Measurements from ENCODE around the gene TNNI3. TPM values are rescaled to one million over a fixed set of nuclear protein-coding genes. Genes with fewer than 3 reads are reported as not detected.

TNNI3 gene
- total and polyA plus RNA-seq, 4 donors: 1.2 to 4.8 (median 3.3) TPM

DNA sequence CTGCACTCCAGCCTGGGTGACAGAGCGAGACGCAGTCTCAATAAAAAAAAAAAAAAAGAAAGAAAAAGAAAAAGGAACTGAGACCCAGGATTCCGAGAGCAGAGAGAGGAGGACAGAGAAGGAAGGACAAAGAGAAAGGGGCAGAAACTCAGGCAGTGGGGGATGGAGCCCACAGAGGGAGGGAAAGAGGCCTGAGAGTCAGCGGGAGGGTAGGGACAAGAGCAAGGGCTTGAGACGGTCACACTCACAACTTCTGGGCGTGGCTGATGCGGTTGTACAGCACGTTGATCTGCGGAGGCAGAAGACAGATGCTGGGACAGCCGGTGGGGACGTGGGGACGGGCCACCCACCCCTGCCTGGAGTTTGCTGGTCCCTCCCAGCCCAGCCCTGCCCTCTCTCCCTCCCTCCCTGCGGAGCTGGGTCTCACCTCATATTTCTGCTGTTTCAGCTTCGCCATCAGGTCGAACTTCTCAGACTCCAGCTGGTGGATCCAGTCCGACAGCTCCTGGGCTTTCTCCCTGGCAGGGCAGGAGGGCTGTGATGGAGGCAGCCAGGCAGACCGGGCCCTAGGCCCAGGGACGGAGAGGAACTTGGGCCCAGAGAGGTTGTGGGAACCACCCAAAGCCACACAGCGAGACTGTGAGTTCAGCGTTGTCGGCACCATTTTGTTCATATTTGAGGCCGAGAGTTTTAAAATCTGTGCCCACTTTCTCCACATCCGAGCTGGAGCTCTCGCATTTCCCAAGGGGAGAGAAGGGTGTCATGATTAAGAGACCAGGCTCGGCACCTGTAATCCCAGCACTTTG lies 23.7 kb downstream of the TNNI3 start:
- no peak overlapping the region for H3K9ac ChIP-seq (ENCODE audit: insufficient read depth in 1 of 2, low read length in 2 of 2)
- no peaks in the 10 kb centered on the region for H3K9me3 ChIP-seq (ENCODE audit: control insufficient read depth in 4 of 4, insufficient read depth in 3 of 4, low read length in 3 of 4)
- H3K4me1 ChIP-seq (ENCODE audit: control insufficient read depth in 5 of 5, insufficient read depth in 5 of 5, low read length in 5 of 5): peaks cover 0 to 2% (median 0%) of the 10 kb centered on the region in 5 donors
- DNase-seq: peak in 1 of 3 donors; percentile 27
- TF ChIP-seq, protein P1, sequence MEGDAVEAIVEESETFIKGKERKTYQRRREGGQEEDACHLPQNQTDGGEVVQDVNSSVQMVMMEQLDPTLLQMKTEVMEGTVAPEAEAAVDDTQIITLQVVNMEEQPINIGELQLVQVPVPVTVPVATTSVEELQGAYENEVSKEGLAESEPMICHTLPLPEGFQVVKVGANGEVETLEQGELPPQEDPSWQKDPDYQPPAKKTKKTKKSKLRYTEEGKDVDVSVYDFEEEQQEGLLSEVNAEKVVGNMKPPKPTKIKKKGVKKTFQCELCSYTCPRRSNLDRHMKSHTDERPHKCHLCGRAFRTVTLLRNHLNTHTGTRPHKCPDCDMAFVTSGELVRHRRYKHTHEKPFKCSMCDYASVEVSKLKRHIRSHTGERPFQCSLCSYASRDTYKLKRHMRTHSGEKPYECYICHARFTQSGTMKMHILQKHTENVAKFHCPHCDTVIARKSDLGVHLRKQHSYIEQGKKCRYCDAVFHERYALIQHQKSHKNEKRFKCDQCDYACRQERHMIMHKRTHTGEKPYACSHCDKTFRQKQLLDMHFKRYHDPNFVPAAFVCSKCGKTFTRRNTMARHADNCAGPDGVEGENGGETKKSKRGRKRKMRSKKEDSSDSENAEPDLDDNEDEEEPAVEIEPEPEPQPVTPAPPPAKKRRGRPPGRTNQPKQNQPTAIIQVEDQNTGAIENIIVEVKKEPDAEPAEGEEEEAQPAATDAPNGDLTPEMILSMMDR (IDR thresholded peaks at IDR 0.05; ENCODE audit: control extremely low read depth, extremely low read depth): no peak
- H3K27ac ChIP-seq (ENCODE audit: low read depth in 1 of 2, low read length in 1 of 2): no peak overlapping the region
- H3K36me3 ChIP-seq (ENCODE audit: control insufficient read depth in 4 of 4, insufficient read depth in 4 of 4, low read length in 4 of 4): no peaks in the 10 kb centered on the region
- H3K27me3 ChIP-seq (ENCODE audit: control insufficient read depth in 3 of 3, insufficient read depth in 3 of 3, low read length in 2 of 3): peaks cover 0 to 6% (median 3%) of the 10 kb centered on the region in 3 donors
- WGBS, 2 donors: 56 to 73% methylated on average over 25 of the region's 25 CpGs
- ATAC-seq (ENCODE audit: insufficient read depth, low FRiP score): no peak
- H3K4me3 ChIP-seq: no peak overlapping the region

DNA sequence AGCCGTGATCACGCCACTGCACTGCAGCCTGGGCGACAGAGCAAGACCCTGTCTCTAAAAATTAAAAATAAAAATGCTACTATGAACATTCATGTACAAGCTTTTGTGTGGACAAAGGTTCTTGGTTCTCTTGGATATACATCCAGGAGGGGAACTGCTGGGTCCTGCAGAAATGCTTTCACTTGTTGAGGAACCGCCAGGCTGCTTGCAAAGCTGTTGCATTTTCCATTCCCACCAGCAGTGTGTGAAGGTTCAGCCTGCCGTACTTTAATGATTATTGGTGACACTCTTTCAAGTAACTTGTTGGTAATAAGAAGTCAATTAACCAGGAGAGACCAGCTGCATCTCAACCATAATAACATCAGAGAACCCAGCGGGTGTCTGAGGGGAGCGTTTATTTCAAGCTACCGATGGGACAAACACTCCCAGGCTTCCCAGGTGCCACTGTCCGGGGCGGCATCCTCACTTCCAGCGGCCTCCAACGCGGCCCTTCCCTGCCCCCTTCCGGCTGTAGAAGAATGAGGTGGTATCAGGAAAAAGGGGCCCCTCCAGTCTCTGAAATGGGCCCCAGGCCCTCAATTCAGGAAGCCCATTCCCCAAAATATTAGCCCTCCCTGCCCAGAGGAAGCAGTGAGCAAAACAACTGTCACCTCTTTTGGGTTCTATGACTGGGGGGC lies 24.9 kb downstream of the TNNI3 start:
- no peak overlapping the region for H3K4me3 ChIP-seq
- no peak for DNase-seq
- no peaks in the 10 kb centered on the region for H3K36me3 ChIP-seq (ENCODE audit: control insufficient read depth in 4 of 4, insufficient read depth in 4 of 4, low read length in 4 of 4)
- peaks cover 0 to 2% (median 0%) of the 10 kb centered on the region in 5 donors for H3K4me1 ChIP-seq (ENCODE audit: control insufficient read depth in 5 of 5, insufficient read depth in 5 of 5, low read length in 5 of 5)
- no peak for ATAC-seq (ENCODE audit: insufficient read depth, low FRiP score)
- TF ChIP-seq, protein P1 (IDR thresholded peaks at IDR 0.05; ENCODE audit: control extremely low read depth, extremely low read depth): no peak
- peaks cover 0 to 6% (median 3%) of the 10 kb centered on the region in 3 donors for H3K27me3 ChIP-seq (ENCODE audit: control insufficient read depth in 3 of 3, insufficient read depth in 3 of 3, low read length in 2 of 3)
- 43 to 45% methylated on average over 14 of the region's 14 CpGs for WGBS, 2 donors
- no peak overlapping the region for H3K9ac ChIP-seq (ENCODE audit: insufficient read depth in 1 of 2, low read length in 2 of 2)
- no peak overlapping the region for H3K27ac ChIP-seq (ENCODE audit: low read depth in 1 of 2, low read length in 1 of 2)
- no peaks in the 10 kb centered on the region for H3K9me3 ChIP-seq (ENCODE audit: control insufficient read depth in 4 of 4, insufficient read depth in 3 of 4, low read length in 3 of 4)

DNA sequence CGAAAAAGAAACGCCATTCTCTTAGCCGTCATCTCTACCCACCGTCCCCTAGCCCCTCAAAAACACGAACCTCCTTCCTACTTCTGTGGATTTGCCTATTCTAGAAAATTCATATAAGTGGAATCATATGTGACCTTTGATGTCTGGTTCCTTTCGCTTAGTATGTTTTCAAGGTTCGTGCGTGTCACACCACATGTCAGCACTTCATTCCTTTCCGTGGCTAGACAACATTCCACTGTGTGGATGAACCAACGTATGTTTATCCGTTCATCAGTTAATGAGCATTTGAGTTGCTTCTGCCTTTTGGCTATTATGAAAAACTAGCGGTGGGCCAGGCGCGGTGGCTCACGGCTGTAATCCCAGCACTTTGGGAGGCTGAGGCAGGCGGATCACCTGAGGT lies 26.1 kb downstream of the TNNI3 start:
- ATAC-seq (ENCODE audit: insufficient read depth, low FRiP score) (no peak), DNase-seq (no peak)
- Histone ChIP-seq H3K9ac (ENCODE audit: insufficient read depth in 1 of 2, low read length in 2 of 2) (no peak overlapping the region), H3K4me3 (no peak overlapping the region), H3K27ac (ENCODE audit: low read depth in 1 of 2, low read length in 1 of 2) (no peak overlapping the region), H3K36me3 (ENCODE audit: control insufficient read depth in 4 of 4, insufficient read depth in 4 of 4, low read length in 4 of 4) (no peaks in the 10 kb centered on the region), H3K27me3 (ENCODE audit: control insufficient read depth in 3 of 3, insufficient read depth in 3 of 3, low read length in 2 of 3) (peaks cover 0 to 6% (median 3%) of the 10 kb centered on the region in 3 donors), H3K4me1 (ENCODE audit: control insufficient read depth in 5 of 5, insufficient read depth in 5 of 5, low read length in 5 of 5) (peaks cover 0 to 2% (median 0%) of the 10 kb centered on the region in 5 donors), H3K9me3 (ENCODE audit: control insufficient read depth in 4 of 4, insufficient read depth in 3 of 4, low read length in 3 of 4) (no peaks in the 10 kb centered on the region)
- TF ChIP-seq, protein P1 (IDR thresholded peaks at IDR 0.05; ENCODE audit: control extremely low read depth, extremely low read depth): no peak
- WGBS, 2 donors: 79 to 82% methylated on average over 16 of the region's 16 CpGs

All from lung (tissue), 12 donors.